Loucy (cell line): ENCODE measurements around the gene SNTA1.
"Not testable (repeated sequence)": the region's sequence is repeated elsewhere in the genome, so short reads cannot be mapped to it uniquely, and the experiment has no call there.

ENCODE experiments used
- H2AFZ ChIP-seq: fragments of 200-600 bp; sonication (generic); 2 replicates; pipeline ENCODE4 v1.6.0; 2016; ENCODE audit warnings: antibody characterized with exemption, mild to moderate bottlenecking, low read length, moderate library complexity
- H3F3A ChIP-seq: fragments of 200-600 bp; 2 replicates; pipeline ENCODE4 v1.6.0; 2016; ENCODE audit warnings: antibody characterized with exemption, low read depth, mild to moderate bottlenecking
- H3K27me3 ChIP-seq: fragments of 200-600 bp; sonication (generic); 2 replicates; pipeline ENCODE4 v1.6.1; 2014; ENCODE audit warnings: low read length, mild to moderate bottlenecking; ENCODE audit not compliant: insufficient read depth, poor library complexity, severe bottlenecking
- H3K36me3 ChIP-seq: fragments of 200-600 bp; sonication (generic); 2 replicates; pipeline ENCODE4 v1.6.1; 2016; ENCODE audit warnings: low read length; ENCODE audit not compliant: insufficient read depth
- H3K4me1 ChIP-seq: fragments of 200-600 bp; sonication (generic); 2 replicates; pipeline ENCODE4 v1.5.1; 2014; ENCODE audit warnings: low read length, mild to moderate bottlenecking; ENCODE audit not compliant: insufficient read depth, poor library complexity, severe bottlenecking
- H3K4me2 ChIP-seq: fragments of 200-600 bp; sonication (generic); 2 replicates; pipeline ENCODE4 v1.6.0; 2014; ENCODE audit warnings: antibody characterized with exemption, low read length, low read depth, mild to moderate bottlenecking; ENCODE audit not compliant: poor library complexity, severe bottlenecking
- H3K4me3 ChIP-seq: fragments of 200-600 bp; sonication (generic); 2 replicates; pipeline ENCODE4 v1.5.1; 2014; ENCODE audit warnings: low read length, mild to moderate bottlenecking, mixed read lengths; ENCODE audit not compliant: poor library complexity, severe bottlenecking
- H3K79me2 ChIP-seq: fragments of 200-600 bp; sonication (generic); 2 replicates; pipeline ENCODE4 v1.6.1; 2014; ENCODE audit warnings: low read length; ENCODE audit not compliant: insufficient read depth
- H3K9ac ChIP-seq: fragments of 200-600 bp; sonication (generic); 2 replicates; pipeline ENCODE4 v1.6.0; 2014; ENCODE audit warnings: mild to moderate bottlenecking, low read depth, low read length, moderate library complexity; ENCODE audit not compliant: poor library complexity, severe bottlenecking
- H3K9me2 ChIP-seq: fragments of 200-600 bp; sonication (generic); replicated peaks from 2 replicates; pipeline ENCODE4 v1.6.1; 2016; ENCODE audit warnings: low read depth, low read length, mixed read lengths
- H3K9me3 ChIP-seq: fragments of 200-600 bp; sonication (generic); 2 replicates; pipeline ENCODE4 v1.6.1; 2014; ENCODE audit warnings: mild to moderate bottlenecking, antibody characterized with exemption, low read length, low read depth; ENCODE audit not compliant: insufficient read depth
- H4K20me1 ChIP-seq: fragments of 200-600 bp; sonication (generic); 2 replicates; pipeline ENCODE4 v1.6.0; 2014; ENCODE audit warnings: antibody characterized with exemption, low read length, mild to moderate bottlenecking; ENCODE audit not compliant: insufficient read depth, poor library complexity, severe bottlenecking
- EZH2phosphoT487 ChIP-seq: fragments of 200-600 bp; IDR thresholded peaks from 2 replicates; pipeline ENCODE4 v1.6.1; 2018; ENCODE audit warnings: antibody characterized with exemption, mild to moderate bottlenecking, moderate library complexity, borderline replicate concordance
- TF ChIP-seq, protein P1 (sequence below): fragments of 200-600 bp; sonication (generic); conservative IDR thresholded peaks from 2 replicates; pipeline ENCODE4 v1.5.1; 2014; ENCODE audit warnings: mild to moderate bottlenecking, antibody characterized with exemption, low read length

SNTA1 gene

DNA sequence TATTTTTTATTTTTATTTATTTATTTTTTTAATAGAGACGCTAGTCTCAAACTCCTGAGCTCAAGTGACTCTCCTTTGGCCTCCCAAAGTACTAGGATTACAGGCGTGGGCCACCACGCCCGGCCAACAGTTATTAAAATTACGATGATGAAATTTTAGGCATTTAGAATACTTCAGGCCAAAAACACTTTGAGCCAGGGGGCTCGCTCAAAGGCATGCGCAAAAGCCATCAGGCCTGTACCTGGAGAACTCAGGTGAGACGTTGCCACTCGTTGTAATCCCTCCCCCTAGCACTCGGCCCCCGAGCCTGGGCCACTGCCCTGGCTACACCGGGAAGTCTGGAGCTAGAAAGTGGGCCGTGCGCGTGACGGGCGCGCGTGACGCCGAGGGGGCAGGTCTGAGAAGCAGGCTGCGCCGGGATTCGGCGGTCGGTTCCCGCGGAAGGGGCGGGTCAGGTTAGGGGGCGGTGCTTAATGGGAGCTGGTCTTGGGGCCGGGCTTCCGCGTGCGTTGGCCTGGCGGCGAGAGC lies 46.0 kb upstream of the SNTA1 start:
- no peaks in the 10 kb centered on the region for H3K9me2 ChIP-seq
- H3K27me3 ChIP-seq: no peaks in the 10 kb centered on the region
- H4K20me1 ChIP-seq: peaks cover 23% of the 10 kb centered on the region
- H2AFZ ChIP-seq: peak overlapping the region; percentile 79
- peak overlapping the region; percentile 64 for H3K4me2 ChIP-seq
- H3K4me1 ChIP-seq: peaks cover 19% of the 10 kb centered on the region
- TF ChIP-seq EZH2phosphoT487: no peak
- peaks cover 36% of the 10 kb centered on the region for H3K79me2 ChIP-seq
- no peaks in the 10 kb centered on the region for H3F3A ChIP-seq
- peak overlapping the region; percentile 83 for H3K4me3 ChIP-seq
- H3K9me3 ChIP-seq: no peaks in the 10 kb centered on the region
- no peaks in the 10 kb centered on the region for H3K36me3 ChIP-seq
- peak overlapping the region; percentile 74 for H3K9ac ChIP-seq

DNA sequence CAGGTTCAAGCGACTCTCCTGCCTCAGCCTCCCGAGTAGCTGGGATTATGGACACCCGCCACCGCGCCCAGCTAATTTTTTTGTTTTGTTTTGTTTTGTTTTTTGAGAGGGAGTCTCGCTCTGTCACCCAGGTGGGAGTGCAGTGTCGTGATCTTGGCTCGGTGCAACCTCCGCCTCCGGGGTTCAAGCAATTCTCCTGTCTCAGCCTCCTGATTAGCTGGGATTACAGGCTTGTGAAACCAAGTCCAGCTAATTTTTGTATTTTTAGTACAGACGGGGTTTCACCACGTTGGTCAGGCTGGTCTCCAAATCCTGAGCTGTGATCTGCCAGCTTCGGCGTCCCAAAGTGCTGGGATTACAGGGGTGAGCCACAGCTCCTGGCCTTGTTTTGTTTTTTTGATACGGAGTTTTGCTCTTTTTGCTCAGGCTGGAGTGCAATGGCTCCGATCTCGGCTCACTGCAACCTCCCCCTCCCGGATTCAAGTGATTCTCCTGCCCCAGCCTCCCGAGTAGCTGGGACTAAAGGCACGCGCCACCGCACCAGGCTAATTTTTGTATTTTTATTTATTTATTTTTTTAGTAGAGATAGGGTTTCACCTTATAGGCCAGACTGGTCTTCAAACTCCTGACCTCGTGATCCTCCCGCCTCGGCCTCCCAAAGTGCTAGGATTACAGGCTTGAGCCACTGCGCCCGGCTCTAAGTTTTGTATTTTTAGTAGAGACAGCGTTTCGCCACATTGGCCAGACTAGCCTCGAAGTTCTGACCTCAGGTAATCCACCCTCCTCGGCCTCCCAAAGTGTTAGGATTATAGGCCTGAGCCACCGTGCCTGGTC lies 45.3 kb upstream of the SNTA1 start:
- H3K4me2 ChIP-seq: peak overlapping the region; percentile 64
- H3K4me3 ChIP-seq: peak overlapping the region; percentile 83
- not testable (repeated sequence) for H3K9me3 ChIP-seq, H3K9me2 ChIP-seq, H3K27me3 ChIP-seq, H3F3A ChIP-seq, H3K36me3 ChIP-seq
- peaks cover 23% of the 10 kb centered on the region for H4K20me1 ChIP-seq
- peak overlapping the region; percentile 79; the same call in 1 of the 2 replicates for H2AFZ ChIP-seq
- H3K9ac ChIP-seq: peak overlapping the region; percentile 74
- H3K79me2 ChIP-seq: peaks cover 36% of the 10 kb centered on the region
- peaks cover 19% of the 10 kb centered on the region for H3K4me1 ChIP-seq

DNA sequence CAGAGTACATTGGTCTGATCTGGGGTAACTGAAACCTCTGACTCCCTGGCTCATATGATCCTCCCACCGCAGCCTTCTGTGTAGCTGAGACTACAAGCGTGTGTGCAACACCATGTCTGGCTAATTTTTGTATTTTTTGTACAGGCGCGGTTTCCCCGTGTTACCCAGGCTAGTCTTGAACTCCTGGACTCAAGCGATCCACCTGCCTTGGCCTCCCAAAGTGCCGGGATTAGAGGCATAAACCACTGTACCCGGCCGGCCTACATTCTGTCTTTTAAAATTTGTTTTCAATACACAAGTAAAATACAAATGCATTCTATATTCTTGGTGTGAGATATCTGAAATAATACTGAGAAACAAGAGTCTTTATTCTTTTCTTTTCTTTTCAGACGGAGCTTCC lies 44.6 kb upstream of the SNTA1 start:
- TF ChIP-seq, protein P1, sequence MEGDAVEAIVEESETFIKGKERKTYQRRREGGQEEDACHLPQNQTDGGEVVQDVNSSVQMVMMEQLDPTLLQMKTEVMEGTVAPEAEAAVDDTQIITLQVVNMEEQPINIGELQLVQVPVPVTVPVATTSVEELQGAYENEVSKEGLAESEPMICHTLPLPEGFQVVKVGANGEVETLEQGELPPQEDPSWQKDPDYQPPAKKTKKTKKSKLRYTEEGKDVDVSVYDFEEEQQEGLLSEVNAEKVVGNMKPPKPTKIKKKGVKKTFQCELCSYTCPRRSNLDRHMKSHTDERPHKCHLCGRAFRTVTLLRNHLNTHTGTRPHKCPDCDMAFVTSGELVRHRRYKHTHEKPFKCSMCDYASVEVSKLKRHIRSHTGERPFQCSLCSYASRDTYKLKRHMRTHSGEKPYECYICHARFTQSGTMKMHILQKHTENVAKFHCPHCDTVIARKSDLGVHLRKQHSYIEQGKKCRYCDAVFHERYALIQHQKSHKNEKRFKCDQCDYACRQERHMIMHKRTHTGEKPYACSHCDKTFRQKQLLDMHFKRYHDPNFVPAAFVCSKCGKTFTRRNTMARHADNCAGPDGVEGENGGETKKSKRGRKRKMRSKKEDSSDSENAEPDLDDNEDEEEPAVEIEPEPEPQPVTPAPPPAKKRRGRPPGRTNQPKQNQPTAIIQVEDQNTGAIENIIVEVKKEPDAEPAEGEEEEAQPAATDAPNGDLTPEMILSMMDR: no peak
- no peak for TF ChIP-seq EZH2phosphoT487
- H2AFZ ChIP-seq: no peak overlapping the region
- H3K4me2 ChIP-seq: no peak overlapping the region
- peaks cover 29% of the 10 kb centered on the region for H3K79me2 ChIP-seq
- peaks cover 16% of the 10 kb centered on the region for H3K4me1 ChIP-seq
- no peaks in the 10 kb centered on the region for H3K36me3 ChIP-seq
- no peaks in the 10 kb centered on the region for H3F3A ChIP-seq
- no peaks in the 10 kb centered on the region for H3K27me3 ChIP-seq
- H3K9me2 ChIP-seq: no peaks in the 10 kb centered on the region
- no peak overlapping the region for H3K9ac ChIP-seq
- H4K20me1 ChIP-seq: peaks cover 20% of the 10 kb centered on the region
- no peak overlapping the region for H3K4me3 ChIP-seq
- no peaks in the 10 kb centered on the region for H3K9me3 ChIP-seq

DNA sequence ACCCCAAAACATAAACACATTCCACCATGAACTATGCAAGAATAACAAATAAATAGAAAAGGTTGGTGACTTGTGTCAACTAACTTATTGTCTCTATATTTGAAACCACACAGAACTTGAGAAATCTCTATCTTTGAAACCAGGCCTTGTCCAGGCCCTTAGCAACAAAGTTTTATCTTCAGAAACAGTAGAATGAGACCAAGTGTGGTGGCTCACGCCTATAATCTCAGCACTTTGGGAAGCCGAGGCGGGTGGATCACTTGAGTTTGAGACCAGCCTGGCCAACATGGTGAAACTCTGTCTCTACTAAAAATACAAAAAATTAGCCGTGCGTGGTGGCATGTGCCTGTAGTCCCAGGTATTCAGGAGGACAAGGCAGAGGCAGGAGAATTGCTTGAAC lies 39.6 kb upstream of the SNTA1 start:
- not testable (repeated sequence) for H4K20me1 ChIP-seq, H3F3A ChIP-seq, H3K4me1 ChIP-seq, H2AFZ ChIP-seq, H3K4me2 ChIP-seq, H3K9me2 ChIP-seq, H3K9ac ChIP-seq, H3K36me3 ChIP-seq, H3K4me3 ChIP-seq, H3K27me3 ChIP-seq, H3K9me3 ChIP-seq, H3K79me2 ChIP-seq
